OCI-LY1 (cell line): ENCODE data around the gene TRPM5.

Source experiments
- H2AFZ ChIP-seq: fragments of 200-600 bp; sonication (generic), shearing (Covaris generic); 2 replicates; pipeline ENCODE4 v1.6.0; 2014; ENCODE audit warnings: antibody characterized with exemption, mild to moderate bottlenecking, low read length
- H3F3A ChIP-seq: fragments of 200-600 bp; sonication (generic), shearing (Covaris generic); 2 replicates; pipeline ENCODE4 v1.6.0; 2014; ENCODE audit warnings: mild to moderate bottlenecking, antibody characterized with exemption, low read length, moderate library complexity; ENCODE audit not compliant: insufficient read depth
- H3K27ac ChIP-seq: fragments of 200-600 bp; sonication (generic); 2 replicates; pipeline ENCODE4 v1.5.1; 2014; ENCODE audit warnings: low read length, mixed run types, mild to moderate bottlenecking, low read depth; ENCODE audit not compliant: poor library complexity, severe bottlenecking
- H3K27me3 ChIP-seq: fragments of 200-600 bp; sonication (generic); 2 replicates; pipeline ENCODE4 v1.6.0; 2014; ENCODE audit warnings: antibody characterized with exemption, mild to moderate bottlenecking, low read length, moderate library complexity; ENCODE audit not compliant: insufficient read depth
- H3K36me3 ChIP-seq: fragments of 200-600 bp; sonication (generic); 2 replicates; pipeline ENCODE4 v1.6.1; 2014; ENCODE audit warnings: mild to moderate bottlenecking, antibody characterized with exemption, low read length, moderate library complexity, mixed read lengths; ENCODE audit not compliant: insufficient read depth
- H3K4me1 ChIP-seq: fragments of 200-600 bp; sonication (generic); 2 replicates; pipeline ENCODE4 v1.5.1; 2014; ENCODE audit warnings: mild to moderate bottlenecking, low read length, moderate library complexity; ENCODE audit not compliant: insufficient read depth, severe bottlenecking
- H3K4me2 ChIP-seq: fragments of 200-600 bp; sonication (generic), shearing (Covaris generic); 2 replicates; pipeline ENCODE4 v1.6.1; 2014; ENCODE audit warnings: low read length
- H3K4me3 ChIP-seq: fragments of 200-600 bp; sonication (generic); 2 replicates; pipeline ENCODE4 v1.5.1; 2014; ENCODE audit warnings: low read length, low read depth, mild to moderate bottlenecking, mixed read lengths; ENCODE audit not compliant: poor library complexity, severe bottlenecking
- H3K79me2 ChIP-seq: fragments of 200-600 bp; shearing (Covaris generic); 2 replicates; pipeline ENCODE4 v1.6.1; 2016; ENCODE audit warnings: mixed run types, low read length, mixed read lengths; ENCODE audit not compliant: insufficient read depth
- H3K9ac ChIP-seq: fragments of 200-600 bp; sonication (generic), shearing (Covaris generic); 2 replicates; pipeline ENCODE4 v1.6.1; 2014; ENCODE audit warnings: mild to moderate bottlenecking, low read length, mixed read lengths
- H3K9me2 ChIP-seq: fragments of 200-600 bp; sonication (generic), shearing (Covaris generic); 2 replicates; pipeline ENCODE4 v1.6.1; 2014; ENCODE audit warnings: low read depth, mild to moderate bottlenecking, low read length, mixed read lengths
- H3K9me3 ChIP-seq: fragments of 200-600 bp; shearing (Covaris generic); 2 replicates; pipeline ENCODE4 v1.6.1; 2014; ENCODE audit warnings: low read length, mixed read lengths
- H4K20me1 ChIP-seq: fragments of 200-600 bp; sonication (generic), shearing (Covaris generic); 2 replicates; pipeline ENCODE4 v1.6.0; 2016; ENCODE audit warnings: mild to moderate bottlenecking, low read length; ENCODE audit not compliant: insufficient read depth
- EZH2 ChIP-seq: fragments of 200-600 bp; sonication (generic), shearing (Covaris generic); IDR thresholded peaks from 2 replicates; pipeline ENCODE4 v1.8.0; 2017; ENCODE audit warnings: borderline replicate concordance, mixed run types, mild to moderate bottlenecking, antibody characterized with exemption, low read length, moderate library complexity, mixed read lengths
- TF ChIP-seq, protein P1 (sequence below): fragments of 200-600 bp; sonication (generic), shearing (Covaris generic); IDR thresholded peaks from 2 replicates; pipeline ENCODE4 v1.5.1; 2017; ENCODE audit warnings: mild to moderate bottlenecking, antibody characterized with exemption, low read length, moderate library complexity, mixed read lengths

TRPM5 gene

GRCh38 chr11:2448661-2449547, 4.6 kb upstream of the TRPM5 start:
- Histone ChIP-seq H4K20me1 (no peaks in the 10 kb centered on the region), H3K4me2 (no peak overlapping the region), H3F3A (no peaks in the 10 kb centered on the region), H3K9ac (no peak overlapping the region), H3K9me2 (no peaks in the 10 kb centered on the region), H3K27ac (no peak overlapping the region), H3K4me1 (peaks cover 7% of the 10 kb centered on the region), H3K27me3 (no peaks in the 10 kb centered on the region), H3K79me2 (no peaks in the 10 kb centered on the region), H3K4me3 (no peak overlapping the region), H2AFZ (no peak overlapping the region), H3K36me3 (no peaks in the 10 kb centered on the region), H3K9me3 (no peaks in the 10 kb centered on the region)
- TF ChIP-seq, protein P1, sequence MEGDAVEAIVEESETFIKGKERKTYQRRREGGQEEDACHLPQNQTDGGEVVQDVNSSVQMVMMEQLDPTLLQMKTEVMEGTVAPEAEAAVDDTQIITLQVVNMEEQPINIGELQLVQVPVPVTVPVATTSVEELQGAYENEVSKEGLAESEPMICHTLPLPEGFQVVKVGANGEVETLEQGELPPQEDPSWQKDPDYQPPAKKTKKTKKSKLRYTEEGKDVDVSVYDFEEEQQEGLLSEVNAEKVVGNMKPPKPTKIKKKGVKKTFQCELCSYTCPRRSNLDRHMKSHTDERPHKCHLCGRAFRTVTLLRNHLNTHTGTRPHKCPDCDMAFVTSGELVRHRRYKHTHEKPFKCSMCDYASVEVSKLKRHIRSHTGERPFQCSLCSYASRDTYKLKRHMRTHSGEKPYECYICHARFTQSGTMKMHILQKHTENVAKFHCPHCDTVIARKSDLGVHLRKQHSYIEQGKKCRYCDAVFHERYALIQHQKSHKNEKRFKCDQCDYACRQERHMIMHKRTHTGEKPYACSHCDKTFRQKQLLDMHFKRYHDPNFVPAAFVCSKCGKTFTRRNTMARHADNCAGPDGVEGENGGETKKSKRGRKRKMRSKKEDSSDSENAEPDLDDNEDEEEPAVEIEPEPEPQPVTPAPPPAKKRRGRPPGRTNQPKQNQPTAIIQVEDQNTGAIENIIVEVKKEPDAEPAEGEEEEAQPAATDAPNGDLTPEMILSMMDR = no peak
- no peak for TF ChIP-seq EZH2

DNA sequence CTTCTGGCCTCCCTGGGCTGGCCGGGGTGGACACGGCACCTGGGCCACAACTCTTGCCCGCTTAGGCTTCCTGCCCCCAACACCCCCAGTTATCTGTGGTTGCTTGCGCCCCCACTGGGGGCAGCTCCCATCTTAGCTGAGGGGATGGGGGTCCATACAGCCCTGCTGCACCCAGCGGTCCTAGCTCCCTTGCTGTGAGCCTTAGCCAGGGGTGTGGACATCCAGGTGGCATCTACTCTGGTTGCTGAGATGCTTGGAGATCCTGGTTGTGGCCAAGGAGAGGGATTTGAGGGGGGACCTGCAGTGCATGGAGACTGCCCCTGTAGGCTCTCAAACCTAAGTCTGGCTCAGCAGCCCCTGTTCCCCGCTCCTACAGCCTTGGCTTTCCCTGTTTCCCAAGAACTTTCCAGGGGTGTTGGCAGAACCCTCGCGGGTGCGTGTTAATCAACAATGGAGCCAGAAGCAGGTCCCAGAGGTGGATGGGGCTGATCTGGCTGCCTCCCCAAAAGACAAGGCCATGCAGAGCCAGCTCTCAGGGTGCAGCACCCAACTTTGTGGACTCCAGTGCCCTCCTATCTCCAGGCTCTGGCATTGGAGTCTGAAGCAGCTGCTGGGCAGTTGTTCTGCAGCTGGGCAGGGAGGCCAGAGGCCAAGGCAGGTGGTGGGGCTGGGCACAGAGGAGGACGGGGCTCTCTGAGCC, 3.8 kb upstream of the TRPM5 start:
- H3K27me3 ChIP-seq = no peaks in the 10 kb centered on the region
- no peaks in the 10 kb centered on the region for H4K20me1 ChIP-seq
- H3K27ac ChIP-seq = no peak overlapping the region
- peaks cover 7% of the 10 kb centered on the region for H3K4me1 ChIP-seq
- no peaks in the 10 kb centered on the region for H3K36me3 ChIP-seq
- no peak overlapping the region for H3K9ac ChIP-seq
- no peaks in the 10 kb centered on the region for H3K9me3 ChIP-seq
- H2AFZ ChIP-seq = no peak overlapping the region
- no peaks in the 10 kb centered on the region for H3F3A ChIP-seq
- H3K9me2 ChIP-seq = no peaks in the 10 kb centered on the region
- no peak overlapping the region for H3K4me2 ChIP-seq
- H3K79me2 ChIP-seq = no peaks in the 10 kb centered on the region
- no peak overlapping the region for H3K4me3 ChIP-seq
- no peak for TF ChIP-seq EZH2
- TF ChIP-seq, protein P1 = no peak

DNA sequence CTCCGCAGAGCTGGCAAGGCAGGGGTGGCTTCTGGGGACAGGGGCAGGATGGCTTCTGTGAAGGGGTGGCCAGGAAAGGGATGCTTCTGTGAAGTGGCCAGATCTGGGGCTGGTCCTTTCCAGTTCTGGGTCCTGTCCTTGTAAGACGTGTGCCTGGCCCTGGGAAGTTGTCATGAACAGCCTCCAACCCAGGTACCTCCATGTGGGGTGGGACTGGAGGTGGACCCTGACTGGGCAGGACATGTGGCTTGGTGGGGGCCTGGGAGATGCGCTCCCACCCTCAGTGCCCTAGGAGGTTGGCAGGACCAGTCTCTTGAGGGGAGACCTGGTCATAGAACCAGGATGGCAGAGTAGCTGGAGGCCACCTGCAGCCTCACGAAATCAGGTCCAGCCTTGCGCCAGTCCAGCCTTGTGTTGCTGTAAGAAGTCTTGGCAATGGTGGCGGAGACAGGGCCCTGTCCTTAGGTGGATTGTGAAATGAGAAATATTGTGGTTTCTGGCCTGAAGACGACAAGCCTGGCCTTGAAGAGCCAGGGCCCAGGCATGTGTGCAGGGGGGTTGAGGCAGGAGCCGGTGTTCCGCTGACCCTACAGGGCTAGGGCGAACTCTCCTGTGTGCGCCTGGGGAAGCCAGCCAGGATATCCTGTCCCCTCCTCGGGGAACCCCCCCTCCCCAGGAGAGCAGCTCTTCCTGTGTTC, 3.1 kb upstream of the TRPM5 start:
- peak overlapping the region; percentile 32; the same call in 1 of the 2 replicates for H3K4me2 ChIP-seq
- no peaks in the 10 kb centered on the region for H3K9me2 ChIP-seq
- no peaks in the 10 kb centered on the region for H3K27me3 ChIP-seq
- no peak overlapping the region for H3K4me3 ChIP-seq
- H3K4me1 ChIP-seq = peaks cover 7% of the 10 kb centered on the region
- H3K79me2 ChIP-seq = no peaks in the 10 kb centered on the region
- no peak overlapping the region for H3K27ac ChIP-seq
- no peaks in the 10 kb centered on the region for H3K36me3 ChIP-seq
- no peaks in the 10 kb centered on the region for H3F3A ChIP-seq
- no peak overlapping the region for H3K9ac ChIP-seq
- TF ChIP-seq, protein P1 = no peak
- no peak for TF ChIP-seq EZH2
- H3K9me3 ChIP-seq = no peaks in the 10 kb centered on the region
- H4K20me1 ChIP-seq = no peaks in the 10 kb centered on the region
- H2AFZ ChIP-seq = no peak overlapping the region
